HCT116 (cell line): Measurements from ENCODE around the gene ADCK2.

ENCODE experiments used
- ATF3 ChIP-seq: IDR thresholded peaks from 2 replicates; pipeline ENCODE4 v1.6.1; 2012
- CTCF ChIP-seq, 3 experiments: fragments of 200-600 bp in 1 of 3; sonication (generic) in 1 of 3; IDR thresholded peaks in 2 of 3; conservative IDR thresholded peaks in 1 of 3; 2 replicates each; pipeline ENCODE4 v1.5.1; 2012 to 2017; ENCODE audit warnings: low read depth in 2 of 3, low read length in 2 of 3, antibody characterized with exemption in 1 of 3, borderline replicate concordance in 1 of 3, control low read depth in 1 of 3, mild to moderate bottlenecking in 1 of 3, mixed read lengths in 1 of 3, mixed run types in 1 of 3, moderate library complexity in 1 of 3; ENCODE audit not compliant: insufficient read depth in 1 of 3
- EZH2 ChIP-seq: fragments of 200-600 bp; sonication (generic); IDR thresholded peaks from 2 replicates; pipeline ENCODE4 v1.6.1; 2017; ENCODE audit warnings: antibody characterized with exemption, mixed run types
- EZH2phosphoT487 ChIP-seq: fragments of 200-600 bp; IDR thresholded peaks from 2 replicates; pipeline ENCODE4 v1.6.1; 2018; ENCODE audit warnings: antibody characterized with exemption, borderline replicate concordance
- FOSL1 ChIP-seq: IDR thresholded peaks from 2 replicates; pipeline ENCODE4 v1.6.1; 2012; ENCODE audit warnings: low read depth
- JUND ChIP-seq: IDR thresholded peaks from 2 replicates; pipeline ENCODE4 v1.6.1; 2012
- MAX ChIP-seq: IDR thresholded peaks from 2 replicates; pipeline ENCODE4 v1.6.1; 2012
- POLR2A ChIP-seq: IDR thresholded peaks from 2 replicates; pipeline ENCODE4 v1.7.0; 2011; ENCODE audit warnings: borderline replicate concordance; ENCODE audit not compliant: insufficient read depth, insufficient read length; ENCODE audit errors: extremely low read depth
- SRF ChIP-seq: IDR thresholded peaks from 2 replicates; pipeline ENCODE4 v1.6.1; 2012; ENCODE audit warnings: low read depth
- YY1 ChIP-seq: IDR thresholded peaks from 2 replicates; pipeline ENCODE4 v1.6.1; 2011; ENCODE audit warnings: low read length, low read depth, moderate library complexity, mild to moderate bottlenecking; ENCODE audit not compliant: insufficient replicate concordance; ENCODE audit errors: extremely low read depth
- ZBTB33 ChIP-seq: IDR thresholded peaks from 2 replicates; pipeline ENCODE4 v1.6.1; 2011; ENCODE audit warnings: mild to moderate bottlenecking, low read length, moderate library complexity; ENCODE audit not compliant: insufficient replicate concordance; ENCODE audit errors: extremely low read depth
- ZFX ChIP-seq: fragments of 450-650 bp; IDR thresholded peaks from 2 replicates; pipeline ENCODE4 v1.6.1; 2017

- TF ChIP-seq CTCF (IDR thresholded peaks at IDR 0.05 in 2 of 3, conservative IDR thresholded peaks at IDR 0.05 in 1 of 3; ENCODE audit: borderline replicate concordance in 1 of 3, insufficient read depth in 1 of 3, low read depth in 2 of 3, low read length in 2 of 3) (no peak), POLR2A (no peak), YY1 (no peak), FOSL1 (no peak), SRF (no peak), ATF3 (no peak), EZH2phosphoT487 (no peak), MAX (no peak), JUND (no peak), ZBTB33 (no peak), ZFX (no peak), EZH2 (no peak)
These were observed 71.3 kb downstream of the ADCK2 start for GRCh38 chr7:140744005-140744404.
